SJCRH30 (cell line): ENCODE results near the gene TMX2. TPM values are rescaled to one million over a fixed set of nuclear protein-coding genes. Genes with fewer than 3 reads are reported as not detected.
A peak's percentile ranks its signal among the peaks of the same experiment; 100 is the strongest.

Experiments
- DNase-seq, 2 experiments: peaks; one replicate each; pipeline ENCODE4 v3.0.0-alpha.2; 2015 to 2020
- H3K27ac ChIP-seq: fragments of 250-450 bp; sonication (Bioruptor Pico); 2 replicates; pipeline ENCODE4 v1.5.1; 2020; ENCODE audit warnings: mild to moderate bottlenecking, moderate library complexity
- H3K27me3 ChIP-seq: fragments of 250-450 bp; sonication (Bioruptor Pico); 2 replicates; pipeline ENCODE4 v1.5.1; 2020; ENCODE audit warnings: mild to moderate bottlenecking, moderate library complexity
- H3K36me3 ChIP-seq: fragments of 250-450 bp; sonication (Bioruptor Pico); 2 replicates; pipeline ENCODE4 v1.5.1; 2020; ENCODE audit warnings: mild to moderate bottlenecking, moderate library complexity
- H3K4me1 ChIP-seq: fragments of 250-450 bp; sonication (Bioruptor Pico); 2 replicates; pipeline ENCODE4 v1.5.1; 2020; ENCODE audit warnings: mild to moderate bottlenecking, moderate library complexity
- H3K4me3 ChIP-seq: fragments of 250-450 bp; sonication (Bioruptor Pico); 2 replicates; pipeline ENCODE4 v1.5.1; 2020; ENCODE audit warnings: mild to moderate bottlenecking, moderate library complexity
- H3K9me3 ChIP-seq: fragments of 250-450 bp; sonication (Bioruptor Pico); replicated peaks from 2 replicates; pipeline ENCODE4 v1.5.1; 2020; ENCODE audit warnings: mild to moderate bottlenecking, moderate library complexity
- total RNA-seq: library from RNA; depleted of rRNA; stranded (reverse); fragments of >200 nt; shearing (Covaris generic); gene quantifications from 2 replicates; pipeline ENCODE4 v1.2.3, GENCODE V29; 2014; rRNA removed

TMX2 gene
- total RNA-seq, 1 experiment from 2014 or later = 132 TPM

GRCh38 chr11:57787006-57787604, 74.7 kb downstream of the TMX2 start:
- H3K4me1 ChIP-seq = no peaks in the 10 kb centered on the region
- H3K27me3 ChIP-seq = no peaks in the 10 kb centered on the region
- peaks cover 16% of the 10 kb centered on the region for H3K36me3 ChIP-seq
- DNase-seq = no peak
- no peak overlapping the region for H3K4me3 ChIP-seq
- H3K27ac ChIP-seq = no peak overlapping the region
- H3K9me3 ChIP-seq = no peaks in the 10 kb centered on the region

DNA sequence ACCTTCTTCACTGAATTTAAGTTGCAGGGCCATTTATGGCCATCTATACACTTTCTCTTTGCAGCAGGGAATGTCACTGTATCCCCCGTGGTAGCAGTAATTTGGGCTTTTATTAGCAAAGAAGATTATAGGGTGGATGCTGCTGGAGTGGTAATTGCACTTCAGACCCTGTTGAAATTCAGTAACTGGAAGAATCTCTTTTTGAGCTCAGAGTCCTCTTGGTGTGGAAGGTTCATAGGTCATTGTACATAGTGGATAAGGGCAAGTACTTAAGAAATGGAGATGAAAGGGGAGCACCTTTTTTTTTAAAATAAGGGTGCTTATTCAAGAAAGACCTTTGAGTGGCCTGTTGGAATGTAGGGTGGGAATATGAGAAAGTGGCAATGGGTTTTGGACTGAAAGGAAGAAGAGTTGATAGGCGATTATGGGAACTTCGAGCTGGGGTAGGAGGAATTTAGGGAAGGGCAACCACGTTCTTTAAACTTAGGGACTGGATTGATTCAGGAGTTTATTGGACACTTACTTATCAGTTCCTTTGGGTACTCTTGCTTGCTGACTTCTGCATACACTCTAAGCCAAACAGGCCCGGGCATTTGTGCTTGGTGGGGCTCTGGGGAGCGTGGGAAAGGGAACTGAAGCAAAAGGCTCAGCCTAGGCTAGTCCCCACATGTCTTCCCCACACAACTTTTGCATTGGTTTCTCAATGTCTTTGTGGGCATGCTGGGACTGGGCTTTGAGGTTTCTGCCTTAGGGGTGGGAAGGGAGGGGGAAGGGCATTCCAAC, 75.7 kb downstream of the TMX2 start:
- no peaks in the 10 kb centered on the region for H3K4me1 ChIP-seq
- peak in 1 of 2 experiments; percentile 22 for DNase-seq
- peaks cover 16% of the 10 kb centered on the region for H3K36me3 ChIP-seq
- no peak overlapping the region for H3K27ac ChIP-seq
- H3K4me3 ChIP-seq = no peak overlapping the region
- no peaks in the 10 kb centered on the region for H3K9me3 ChIP-seq
- H3K27me3 ChIP-seq = no peaks in the 10 kb centered on the region

DNA sequence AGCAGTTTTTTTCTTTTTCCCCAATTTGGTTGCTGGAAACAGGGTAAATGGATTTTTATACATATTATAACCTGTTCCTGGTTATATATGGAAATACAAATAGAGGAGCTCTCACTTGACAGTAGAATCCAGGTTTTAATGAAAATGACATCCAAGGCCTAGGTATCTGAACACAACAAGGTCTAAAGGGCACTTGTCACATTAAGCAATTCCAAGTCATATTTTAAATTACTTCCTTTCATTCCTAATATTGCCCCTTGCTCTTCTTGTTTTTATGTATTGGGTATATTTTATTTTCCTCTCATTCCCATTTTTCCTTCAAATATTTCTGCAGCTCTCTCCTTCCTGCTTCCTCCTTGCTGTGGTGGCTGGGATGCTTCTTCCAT, 76.3 kb downstream of the TMX2 start:
- no peaks in the 10 kb centered on the region for H3K9me3 ChIP-seq
- H3K27me3 ChIP-seq = no peaks in the 10 kb centered on the region
- H3K4me1 ChIP-seq = no peaks in the 10 kb centered on the region
- no peak overlapping the region for H3K4me3 ChIP-seq
- DNase-seq = no peak
- H3K36me3 ChIP-seq = peaks cover 16% of the 10 kb centered on the region
- H3K27ac ChIP-seq = no peak overlapping the region

Other genes starting within 250 kb of the TMX2 start
- 8.8 and 9.5 TPM in 2 replicates for gene SLC43A1, start 196.9 kb upstream of the TMX2 start, total RNA-seq
- 93.2 and 147 TPM in 2 replicates for gene TIMM10, start 181.8 kb upstream of the TMX2 start, total RNA-seq
- 4.5 and 5.6 TPM in 2 replicates for gene SMTNL1, start 175.0 kb upstream of the TMX2 start, total RNA-seq
- 36.9 and 39.9 TPM in 2 replicates for gene UBE2L6, start 144.9 kb upstream of the TMX2 start, total RNA-seq
- gene SERPING1, start 114.9 kb upstream of the TMX2 start, total RNA-seq = 12.3 and 13.8 TPM in 2 replicates
- gene YPEL4, start 62.7 kb upstream of the TMX2 start, total RNA-seq = 0.04 TPM in 1 of 2 replicates, not detected in the other
- 26.5 and 27.4 TPM in 2 replicates for gene CLP1, start 54.8 kb upstream of the TMX2 start, total RNA-seq
- 45.6 and 46.6 TPM in 2 replicates for gene ZDHHC5, start 44.5 kb upstream of the TMX2 start, total RNA-seq
- 28.1 and 28.6 TPM in 2 replicates for gene MED19, start 378 bp upstream of the TMX2 start, total RNA-seq
- gene SELENOH, start 28.9 kb downstream of the TMX2 start, total RNA-seq = 116 and 133 TPM in 2 replicates
- 0.02 TPM in 1 of 2 replicates, not detected in the other for gene BTBD18, start 39.2 kb downstream of the TMX2 start, total RNA-seq
- 94.9 and 95.9 TPM in 2 replicates for gene CTNND1, start 49.2 kb downstream of the TMX2 start, total RNA-seq